HG03280 (cell line): ENCODE measurements around the gene KCNJ15.

Source experiments
- ATAC-seq: cut with Tn5 transposase; IDR thresholded peaks from one replicate; pipeline ENCODE4 v1.9.1; 2021; ENCODE audit warnings: mild to moderate bottlenecking, moderate library complexity; ENCODE audit not compliant: unreplicated experiment

The KCNJ15 gene

GRCh38 chr21:38267991-38268863 lies 11.4 kb downstream of the KCNJ15 start:
- ATAC-seq, result no peak

- ATAC-seq, result peak; percentile 59
These were observed 12.2 kb downstream of the KCNJ15 start for GRCh38 chr21:38268864-38269575.

- peak; percentile 66 for ATAC-seq
These were observed 12.8 kb downstream of the KCNJ15 start for GRCh38 chr21:38269576-38269936.

GRCh38 chr21:38272215-38272614 lies 15.4 kb downstream of the KCNJ15 start:
- ATAC-seq, result no peak

GRCh38 chr21:38273745-38274542 lies 17.2 kb downstream of the KCNJ15 start:
- no peak for ATAC-seq

GRCh38 chr21:38277501-38278131 lies 20.8 kb downstream of the KCNJ15 start:
- ATAC-seq, result no peak

GRCh38 chr21:38280454-38280853 lies 23.7 kb downstream of the KCNJ15 start:
- no peak for ATAC-seq

- no peak for ATAC-seq
These were observed 24.1 kb downstream of the KCNJ15 start for GRCh38 chr21:38280867-38281266.

GRCh38 chr21:38282921-38283320 lies 26.1 kb downstream of the KCNJ15 start:
- no peak for ATAC-seq

- no peak for ATAC-seq
These were observed 27.4 kb downstream of the KCNJ15 start for GRCh38 chr21:38284216-38284615.

GRCh38 chr21:38286739-38287471 lies 30.1 kb downstream of the KCNJ15 start:
- no peak for ATAC-seq

GRCh38 chr21:38287476-38287875 lies 30.7 kb downstream of the KCNJ15 start:
- ATAC-seq, result no peak

GRCh38 chr21:38289705-38290485 lies 33.1 kb downstream of the KCNJ15 start:
- ATAC-seq, result no peak

GRCh38 chr21:38290809-38291208 lies 34.0 kb downstream of the KCNJ15 start:
- no peak for ATAC-seq

- no peak for ATAC-seq
These were observed 35.1 kb downstream of the KCNJ15 start for GRCh38 chr21:38291874-38292273.

GRCh38 chr21:38293113-38293512 lies 36.3 kb downstream of the KCNJ15 start:
- no peak for ATAC-seq

- ATAC-seq, result no peak
These were observed 37.0 kb downstream of the KCNJ15 start for GRCh38 chr21:38293765-38294164.

- ATAC-seq, result no peak
These were observed 37.8 kb downstream of the KCNJ15 start for GRCh38 chr21:38294609-38295008.

- ATAC-seq, result no peak
These were observed 39.4 kb downstream of the KCNJ15 start for GRCh38 chr21:38295997-38296764.
